Activated naive CD8-positive, alpha-beta T cell treated with anti-CD3 and anti-CD28 coated beads, Interleukin-2, amount 10 ng/mL, durations not matched to agents 7 days and 5 days (primary cell): ENCODE measurements around the gene MAFB. TPM values are rescaled to one million over a fixed set of nuclear protein-coding genes. Genes with fewer than 3 reads are reported as not detected.

Experiments
- ATAC-seq: fragments of 150-1000 bp; cut with Tn5 transposase; one replicate; pipeline ENCODE4 v1.10.0; 2021; ENCODE audit warnings: low read depth, moderate library complexity
- POLR2A ChIA-PET: fragments of 350-600 bp; sonication (Branson Sonifier 250); formaldehyde crosslinking; loops from one replicate; lab custom pipeline; 2021; ENCODE audit warnings: antibody characterized with exemption; lab: Charles Lee
- DNase-seq: peaks from one replicate; pipeline ENCODE4 v3.0.0; 2021
- H3K27ac Mint-ChIP-seq: one replicate; pipeline ENCODE4 v1.8.0; 2022; ENCODE audit warnings: mild to moderate bottlenecking, mixed read lengths
- H3K27me3 Mint-ChIP-seq: one replicate; pipeline ENCODE4 v1.8.0; 2022; ENCODE audit warnings: mild to moderate bottlenecking, moderate library complexity, mixed read lengths
- H3K36me3 Mint-ChIP-seq: one replicate; pipeline ENCODE4 v1.8.0; 2021; ENCODE audit warnings: mild to moderate bottlenecking, mixed read lengths
- H3K4me1 Mint-ChIP-seq: one replicate; pipeline ENCODE4 v1.8.0; 2021; ENCODE audit warnings: mixed read lengths
- H3K4me3 Mint-ChIP-seq: one replicate; pipeline ENCODE4 v1.8.0; 2022; ENCODE audit warnings: mild to moderate bottlenecking, moderate library complexity, mixed read lengths
- H3K9me3 Mint-ChIP-seq: one replicate; pipeline ENCODE4 v1.8.0; 2021; ENCODE audit warnings: mixed read lengths
- total RNA-seq, 2 experiments: library from RNA; stranded (reverse); gene quantifications; one replicate each; pipeline ENCODE4 v1.2.3, GENCODE V29; 2021

The MAFB gene
- total RNA-seq, 2 experiments from 2014 or later: 2.4 to 3.1 TPM

DNA sequence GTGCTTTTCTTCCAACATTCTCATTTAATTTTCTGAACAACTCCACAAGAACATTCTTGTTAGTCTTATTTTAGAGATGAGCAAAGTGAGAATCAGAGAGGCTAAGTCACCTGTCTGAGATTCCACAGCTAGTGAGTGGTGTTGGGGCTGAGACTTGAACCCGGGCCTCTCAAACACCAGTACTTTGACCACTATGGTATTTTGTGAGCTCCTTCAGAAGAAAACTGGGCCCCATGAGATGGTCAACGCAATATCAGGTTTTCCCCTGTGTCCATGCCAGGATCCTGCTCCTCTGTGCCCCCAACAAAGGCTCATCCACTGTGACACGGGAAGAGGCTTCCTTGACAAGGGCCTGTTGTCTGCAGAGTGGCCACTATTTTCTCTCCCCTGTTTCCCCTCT is 51.9 kb downstream of the MAFB start:
- H3K4me1 Mint-ChIP-seq: no peaks in the 10 kb centered on the region
- POLR2A ChIA-PET: no interaction called here
- no peaks in the 10 kb centered on the region for H3K36me3 Mint-ChIP-seq
- H3K27me3 Mint-ChIP-seq: no peaks in the 10 kb centered on the region
- no peak overlapping the region for H3K4me3 Mint-ChIP-seq
- no peaks in the 10 kb centered on the region for H3K9me3 Mint-ChIP-seq
- DNase-seq (no peak), ATAC-seq (no peak)
- no peak overlapping the region for H3K27ac Mint-ChIP-seq

DNA sequence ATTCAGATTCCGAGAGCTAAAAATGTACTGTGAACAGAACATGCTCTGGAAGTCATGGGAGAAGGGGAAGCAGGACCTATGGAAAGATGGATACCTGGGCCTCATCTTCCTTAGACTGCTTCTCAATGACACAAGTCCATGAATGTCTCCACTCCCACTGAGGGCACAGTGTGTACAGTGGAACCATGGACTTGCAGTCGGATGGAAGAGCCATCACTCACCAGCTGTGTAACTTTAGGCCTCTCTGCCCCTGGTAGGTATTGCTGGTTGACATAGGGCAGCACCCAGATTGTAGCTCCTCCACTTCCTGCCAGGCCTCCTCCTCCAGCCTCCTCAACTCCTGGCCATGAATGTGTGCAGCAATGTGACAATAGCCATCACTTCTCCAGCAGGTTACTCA is 52.5 kb downstream of the MAFB start:
- POLR2A ChIA-PET: no interaction called here
- H3K9me3 Mint-ChIP-seq: no peaks in the 10 kb centered on the region
- no peaks in the 10 kb centered on the region for H3K36me3 Mint-ChIP-seq
- no peak overlapping the region for H3K27ac Mint-ChIP-seq
- H3K27me3 Mint-ChIP-seq: no peaks in the 10 kb centered on the region
- ATAC-seq: no peak
- DNase-seq: no peak
- H3K4me3 Mint-ChIP-seq: no peak overlapping the region
- H3K4me1 Mint-ChIP-seq: no peaks in the 10 kb centered on the region

DNA sequence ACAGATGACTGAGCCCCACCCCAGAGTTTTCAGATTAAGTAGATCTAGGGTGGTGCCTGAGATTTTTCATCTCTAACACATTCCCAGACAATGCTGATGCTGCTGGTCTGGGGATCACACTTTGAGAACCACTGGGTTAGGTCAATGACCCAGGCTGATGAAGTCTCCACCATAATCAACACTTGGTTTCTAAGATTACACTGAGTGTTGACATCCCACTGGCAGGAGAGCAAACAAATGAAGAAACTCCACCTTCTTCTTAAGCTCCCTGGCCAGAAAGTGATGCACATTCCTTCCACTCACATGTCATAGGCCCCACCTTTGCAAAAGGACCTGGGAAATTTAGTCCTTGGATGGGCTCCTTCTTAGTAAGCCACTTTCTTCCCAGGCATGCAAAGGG is 53.1 kb downstream of the MAFB start:
- H3K27ac Mint-ChIP-seq: no peak overlapping the region
- H3K36me3 Mint-ChIP-seq: no peaks in the 10 kb centered on the region
- H3K27me3 Mint-ChIP-seq: no peaks in the 10 kb centered on the region
- DNase-seq (no peak), ATAC-seq (no peak)
- H3K9me3 Mint-ChIP-seq: no peaks in the 10 kb centered on the region
- no peaks in the 10 kb centered on the region for H3K4me1 Mint-ChIP-seq
- H3K4me3 Mint-ChIP-seq: no peak overlapping the region
- POLR2A ChIA-PET: no interaction called here
